HG02970 (cell line): Measurements from ENCODE around the gene RPS5.

Experiments used
- ATAC-seq: cut with Tn5 transposase; IDR thresholded peaks from one replicate; pipeline ENCODE4 v1.9.1; 2021; ENCODE audit warnings: mild to moderate bottlenecking, moderate library complexity, moderate number of reproducible peaks; ENCODE audit not compliant: unreplicated experiment, low FRiP score

Gene RPS5

DNA sequence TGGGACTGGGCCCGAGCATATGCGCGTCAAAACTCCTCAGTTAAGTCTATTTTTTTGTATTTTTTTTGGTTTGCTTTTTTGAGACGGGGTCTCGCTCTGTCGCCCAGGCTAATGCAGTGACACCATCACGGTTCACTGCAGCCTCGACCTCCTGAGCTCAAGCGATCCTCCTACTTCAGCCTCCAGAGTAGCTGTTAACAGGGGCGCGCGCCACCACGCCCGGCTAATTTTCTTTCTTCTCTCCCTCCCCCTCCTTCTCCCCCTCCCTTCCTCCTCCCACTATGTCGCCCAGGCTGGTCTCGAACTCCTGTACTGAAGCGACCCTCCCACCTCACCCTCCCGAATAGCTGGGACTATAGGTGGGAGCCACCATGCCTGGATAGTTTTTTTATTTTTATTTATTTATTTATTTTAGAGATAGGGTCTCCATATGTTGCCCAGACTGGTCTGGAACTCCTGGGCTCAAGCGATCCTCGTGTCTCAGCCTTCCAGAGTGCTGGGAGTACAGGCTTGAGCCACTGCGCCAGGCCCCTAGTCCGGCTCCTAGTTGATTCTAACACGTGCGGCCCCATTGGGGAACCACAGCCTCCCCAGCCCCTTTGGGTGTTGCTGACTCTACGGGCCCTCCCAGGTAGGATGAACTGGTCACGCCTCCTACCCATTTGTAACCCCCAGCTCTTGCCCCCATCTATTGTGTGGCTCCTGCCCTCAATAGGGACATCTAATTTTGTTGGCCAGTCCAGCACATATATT lies 5.4 kb upstream of the RPS5 start:
- ATAC-seq: no peak

DNA sequence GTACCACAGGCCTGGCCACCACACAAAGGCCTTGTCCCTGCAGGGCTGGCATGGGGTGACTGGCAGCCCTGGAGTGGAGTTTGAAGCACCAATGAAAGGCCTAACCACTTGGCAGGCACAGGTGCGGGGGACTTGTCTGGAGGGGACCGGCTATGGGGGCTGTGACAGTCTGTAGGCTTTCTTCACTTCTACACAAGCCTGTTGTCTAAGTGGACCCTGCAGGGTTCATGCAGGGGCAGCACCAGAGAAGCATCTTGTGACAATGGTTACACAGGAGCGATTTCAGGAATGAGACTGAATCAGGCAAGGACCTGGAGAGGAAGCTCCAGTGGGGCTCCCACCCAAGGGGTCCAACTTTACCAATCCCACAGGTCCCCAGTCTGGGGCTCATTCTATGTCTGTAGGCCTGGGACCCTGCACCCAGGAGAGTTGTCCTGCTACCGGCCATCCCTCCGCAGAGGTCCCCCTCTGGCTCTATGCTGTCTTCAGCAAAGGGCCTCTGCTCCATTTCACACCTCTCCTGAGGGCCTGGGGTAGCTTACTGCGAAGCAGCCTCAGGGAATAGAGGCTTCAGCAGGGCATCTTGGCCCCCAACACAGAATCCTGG lies 4.0 kb upstream of the RPS5 start:
- ATAC-seq: no peak

DNA sequence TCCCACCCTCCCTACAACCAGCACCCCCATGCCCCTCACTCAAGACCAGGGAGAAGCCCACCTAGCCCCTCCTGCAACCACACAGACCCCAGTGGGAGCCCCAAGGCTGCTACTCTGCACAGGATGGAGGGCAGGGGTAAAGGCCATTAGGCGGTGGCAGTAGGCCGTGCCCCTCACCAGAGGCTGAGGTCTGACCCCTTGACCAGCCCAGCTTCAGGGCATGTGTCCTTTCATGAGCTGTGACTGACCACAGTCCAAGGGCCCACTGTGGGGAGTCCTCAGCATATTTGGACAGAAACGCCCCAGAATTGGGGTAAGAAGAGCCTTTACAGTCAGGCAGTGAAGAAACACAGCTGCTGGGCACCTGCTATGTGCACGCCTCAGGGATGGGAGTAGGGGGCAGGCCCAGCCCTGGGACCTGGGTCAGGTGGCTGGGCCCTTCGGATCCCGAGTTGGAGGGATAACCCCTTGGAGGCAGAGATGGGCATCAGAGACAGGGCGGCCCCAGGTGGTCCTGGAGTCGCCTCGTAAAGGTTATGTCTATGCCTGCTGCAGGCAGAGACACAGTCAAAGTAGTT lies 1.7 kb upstream of the RPS5 start:
- no peak for ATAC-seq

DNA sequence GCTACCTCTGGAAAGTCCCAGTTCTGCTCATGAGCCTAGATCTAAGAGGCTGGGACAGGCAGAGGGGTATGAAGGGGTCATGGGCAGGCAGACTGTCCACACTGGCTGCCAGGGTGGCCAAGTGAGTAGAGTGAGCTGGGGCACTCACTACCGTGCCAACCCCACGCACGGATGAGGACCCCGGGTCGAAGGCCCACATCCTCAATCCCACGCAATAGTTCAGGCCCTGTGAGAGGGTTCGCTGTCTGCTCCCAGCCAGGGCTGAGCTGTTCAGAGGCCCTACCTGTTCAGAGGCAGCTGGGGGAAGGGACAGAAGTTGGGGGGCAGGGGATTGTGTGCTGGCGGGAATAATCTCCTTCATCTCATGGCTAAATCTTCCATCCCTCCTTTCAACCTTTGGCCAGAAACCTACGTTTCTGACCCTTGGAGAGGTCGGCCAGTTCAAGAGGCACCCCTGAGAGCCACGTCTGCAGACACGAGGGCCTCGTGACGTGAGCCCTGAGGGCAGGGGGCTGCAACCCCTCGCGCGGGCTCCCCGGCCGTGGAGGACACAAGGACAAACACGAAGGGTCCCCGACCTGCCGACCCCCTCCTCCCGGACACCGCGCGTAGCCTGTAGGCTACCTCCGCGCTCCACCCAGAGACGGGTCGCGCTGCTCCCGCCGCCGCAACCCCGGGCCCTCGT lies 1.0 kb upstream of the RPS5 start:
- no peak for ATAC-seq

DNA sequence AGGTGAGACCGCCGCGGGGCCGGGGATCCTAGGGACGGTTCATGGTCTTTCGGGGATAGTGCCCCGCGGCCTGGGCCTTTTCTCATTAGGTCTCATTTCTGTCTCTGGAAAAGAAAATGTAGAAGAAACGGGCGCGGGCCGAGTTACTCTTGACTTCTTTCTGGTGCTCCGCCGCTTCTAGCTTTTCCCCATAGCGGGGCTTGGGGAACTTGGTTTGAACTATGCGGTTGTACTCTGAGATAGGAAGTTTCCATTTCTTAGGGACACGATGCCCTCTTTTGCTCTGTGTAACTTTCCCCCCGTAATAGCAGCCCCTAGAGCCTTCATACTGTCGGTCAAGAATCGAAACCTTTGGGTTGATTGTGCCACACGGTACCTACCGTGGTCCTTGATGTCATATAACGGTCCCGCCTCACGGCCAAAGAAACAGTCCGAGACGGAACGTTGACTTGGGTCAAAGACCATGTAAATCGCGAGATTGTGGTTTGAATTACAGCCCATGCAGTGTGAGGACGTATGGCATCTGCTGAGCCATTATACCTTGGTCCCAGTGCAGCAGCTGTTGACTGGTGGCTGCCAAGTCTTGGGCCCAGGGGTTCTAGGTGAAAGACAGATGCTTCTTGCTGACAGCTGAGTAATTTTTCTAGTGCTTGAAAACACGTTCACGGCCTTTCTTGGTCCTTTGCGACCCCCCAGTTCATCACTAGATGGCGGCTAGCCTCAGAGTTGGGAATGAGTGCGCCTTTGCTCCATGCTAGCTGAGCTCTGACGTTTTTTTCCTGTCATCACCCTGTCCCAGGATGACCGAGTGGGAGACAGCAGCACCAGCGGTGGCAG lies 487 bp downstream of the RPS5 start:
- peak; percentile 5 for ATAC-seq

DNA sequence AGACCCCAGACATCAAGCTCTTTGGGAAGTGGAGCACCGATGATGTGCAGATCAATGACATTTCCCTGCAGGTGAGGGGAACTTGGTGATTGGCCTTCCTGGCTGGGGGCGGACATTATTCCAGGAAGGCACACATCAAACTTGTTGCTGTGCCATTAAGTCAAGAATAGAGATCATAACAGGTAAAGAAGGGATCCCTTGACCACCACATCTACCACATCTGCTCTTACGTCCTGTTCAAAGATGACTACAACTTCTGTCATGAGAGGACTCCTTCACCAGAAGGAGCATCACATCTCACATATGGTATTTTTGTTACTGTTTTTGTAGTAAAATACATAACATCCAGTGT lies 1.1 kb downstream of the RPS5 start:
- ATAC-seq: no peak

DNA sequence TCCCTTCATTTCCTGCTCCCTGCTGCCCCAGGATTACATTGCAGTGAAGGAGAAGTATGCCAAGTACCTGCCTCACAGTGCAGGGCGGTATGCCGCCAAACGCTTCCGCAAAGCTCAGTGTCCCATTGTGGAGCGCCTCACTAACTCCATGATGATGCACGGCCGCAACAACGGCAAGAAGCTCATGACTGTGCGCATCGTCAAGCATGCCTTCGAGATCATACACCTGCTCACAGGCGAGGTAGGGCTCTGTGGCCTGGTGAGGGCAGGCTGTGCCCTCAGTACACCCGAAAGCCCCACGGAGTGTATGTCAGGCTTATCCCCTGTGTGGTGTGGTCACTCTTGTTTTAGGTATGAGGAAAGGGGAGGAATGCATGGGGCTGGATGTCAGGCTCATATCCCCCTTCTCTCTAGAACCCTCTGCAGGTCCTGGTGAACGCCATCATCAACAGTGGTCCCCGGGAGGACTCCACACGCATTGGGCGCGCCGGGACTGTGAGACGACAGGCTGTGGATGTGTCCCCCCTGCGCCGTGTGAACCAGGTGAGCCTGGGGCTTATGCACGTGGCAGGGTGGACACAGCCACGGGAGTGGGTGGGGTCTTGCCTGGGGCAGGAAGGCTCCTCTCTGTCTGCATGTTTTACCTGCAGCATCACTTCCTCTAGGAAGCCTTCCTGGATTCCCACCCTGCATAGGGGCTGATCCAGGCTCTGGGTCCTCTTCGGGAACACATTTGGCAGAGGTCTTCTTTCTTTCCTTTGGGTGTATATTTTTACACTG lies 6.1 kb downstream of the RPS5 start:
- ATAC-seq: no peak

DNA sequence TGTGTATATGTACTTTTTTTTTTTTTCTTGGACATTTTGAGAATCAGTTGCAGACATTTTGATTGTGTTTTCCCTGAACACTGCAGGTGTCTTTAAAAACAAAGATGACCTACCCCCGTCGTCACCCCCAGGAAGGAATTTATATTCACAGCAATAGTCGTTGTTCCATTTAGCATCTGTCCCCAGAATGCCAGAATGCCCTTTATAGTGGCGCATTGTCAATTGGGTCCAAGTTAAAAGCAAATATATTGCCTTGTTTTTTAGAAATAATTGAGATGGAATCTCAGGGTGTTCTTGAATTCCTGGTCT lies 6.6 kb downstream of the RPS5 start:
- no peak for ATAC-seq

DNA sequence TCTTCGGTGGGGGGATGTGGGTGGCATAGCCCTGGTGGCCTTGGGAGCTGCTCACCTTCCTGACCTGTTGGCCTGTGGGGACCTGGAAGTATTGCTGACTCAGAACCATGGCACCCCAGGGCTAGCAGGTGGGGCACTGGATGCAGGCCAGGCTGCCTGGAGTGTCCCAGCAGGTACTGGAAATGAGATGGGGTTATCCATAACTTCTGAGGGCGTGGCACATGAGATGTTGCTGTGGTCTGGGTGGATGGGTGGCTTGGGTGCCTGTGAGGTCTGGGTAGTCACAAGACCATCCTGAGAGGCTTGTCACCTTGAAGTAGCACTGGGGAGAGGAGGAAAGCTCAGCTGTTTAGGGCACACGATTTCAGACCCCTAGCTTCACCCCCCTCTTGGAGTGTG lies 7.8 kb downstream of the RPS5 start:
- ATAC-seq: no peak

DNA sequence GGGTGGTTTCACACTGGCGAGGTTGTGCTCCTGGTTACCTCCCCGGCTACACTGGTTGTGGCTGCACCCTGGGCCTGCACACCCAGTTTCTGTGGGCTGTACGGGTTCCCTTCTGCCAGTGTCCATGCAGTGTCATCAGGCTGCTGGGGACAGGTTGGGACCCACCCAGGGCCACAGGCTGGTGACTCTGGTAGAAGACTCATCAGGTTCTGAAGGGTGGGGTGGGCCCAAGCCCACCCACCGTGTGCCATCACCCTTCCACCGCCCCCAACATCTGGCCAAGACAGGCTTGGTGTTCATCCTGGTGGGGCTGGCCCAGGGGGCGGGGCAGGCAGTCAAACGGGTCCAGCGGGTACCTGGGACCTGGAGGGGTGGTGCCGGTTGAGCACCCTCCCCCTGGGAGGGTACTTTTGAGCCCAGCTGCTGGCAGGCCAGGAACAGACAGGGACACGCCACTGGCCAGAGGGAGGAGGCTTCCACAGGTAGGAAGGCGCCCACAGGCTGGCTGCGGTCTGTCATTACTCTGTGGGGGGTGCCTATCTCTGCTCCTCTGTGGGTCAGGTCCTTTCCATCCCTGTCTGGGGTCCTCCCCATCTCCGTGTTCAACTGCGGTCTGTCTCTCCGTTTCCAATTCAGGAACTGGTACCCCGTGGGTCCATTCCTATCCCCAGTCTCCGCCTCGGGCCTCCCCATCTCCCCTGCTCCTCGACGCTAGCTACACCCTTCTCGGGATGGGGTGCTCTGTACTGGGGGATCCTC lies 8.3 kb downstream of the RPS5 start, which contains the start of gene RNF225:
TSS of gene RNF225 (plus strand) at position 437 of the 759 bp plus-strand sequence. CDS start 434 bp downstream, outside the sequence.
- no peak for ATAC-seq

DNA sequence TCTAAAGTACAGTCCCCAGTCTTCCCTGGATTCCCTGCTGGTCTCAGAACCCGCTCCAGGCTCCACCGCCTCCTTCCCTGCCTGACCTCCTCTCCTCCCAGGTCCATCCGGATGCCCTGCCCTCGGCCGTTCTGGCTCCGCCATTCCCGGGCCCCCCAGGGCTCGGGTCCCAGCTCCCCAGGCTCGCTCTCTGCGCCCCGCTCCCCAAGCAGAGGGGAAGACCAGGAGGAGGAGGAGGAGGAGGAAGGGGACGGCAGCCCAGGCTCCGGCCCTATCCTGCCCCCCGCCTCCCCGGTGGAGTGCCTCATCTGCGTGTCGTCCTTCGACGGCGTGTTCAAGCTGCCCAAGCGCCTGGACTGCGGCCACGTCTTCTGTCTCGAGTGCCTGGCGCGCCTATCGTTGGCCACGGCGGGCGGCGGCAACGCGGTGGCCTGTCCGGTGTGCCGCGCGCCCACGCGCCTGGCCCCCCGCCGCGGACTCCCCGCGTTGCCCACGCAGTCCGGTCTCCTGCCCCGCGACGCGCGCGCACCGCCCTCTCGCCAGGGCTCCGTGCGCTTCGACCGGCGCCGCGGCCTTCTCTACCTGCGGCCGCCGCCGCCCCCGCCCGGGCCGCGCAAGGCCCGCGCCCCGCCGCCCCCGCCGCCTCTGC lies 9.0 kb downstream of the RPS5 start:
- no peak for ATAC-seq

DNA sequence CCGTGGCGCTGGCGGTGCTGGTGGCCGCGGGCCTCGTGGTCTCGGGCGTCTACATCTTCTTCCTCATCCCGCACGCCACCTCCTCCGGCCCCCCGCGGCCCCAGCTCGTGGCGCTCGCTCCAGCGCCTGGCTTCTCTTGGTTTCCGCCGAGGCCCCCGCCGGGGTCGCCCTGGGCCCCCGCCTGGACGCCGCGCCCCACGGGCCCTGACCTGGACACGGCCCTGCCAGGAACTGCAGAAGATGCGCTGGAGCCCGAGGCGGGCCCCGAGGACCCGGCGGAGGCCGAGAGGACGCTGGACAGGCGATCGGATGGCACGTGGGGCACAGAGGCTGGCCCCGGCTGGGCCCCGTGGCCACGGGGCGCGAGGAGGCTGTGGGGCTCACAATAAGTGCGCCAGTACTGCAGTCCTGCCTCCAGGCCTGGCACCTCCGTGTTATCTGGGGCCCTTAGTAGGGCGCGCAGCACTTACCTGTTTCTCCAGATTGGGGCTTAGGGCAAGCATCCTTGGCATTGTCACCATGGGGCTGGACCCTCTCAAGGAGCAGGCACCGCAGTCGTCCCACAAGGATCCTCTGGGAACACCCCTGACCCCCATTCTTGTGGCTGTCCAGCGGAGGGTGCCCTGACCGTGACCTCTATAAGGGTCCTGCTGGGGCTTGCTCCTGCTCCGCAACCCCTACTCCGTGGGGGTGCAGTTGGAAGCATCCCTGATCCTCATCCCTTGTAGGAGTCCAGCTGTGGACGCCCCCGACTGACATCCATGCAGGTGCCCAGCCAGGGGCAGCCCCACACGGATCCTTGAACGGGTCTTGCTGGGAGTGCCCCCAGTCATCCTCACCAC lies 9.8 kb downstream of the RPS5 start:
- no peak for ATAC-seq

DNA sequence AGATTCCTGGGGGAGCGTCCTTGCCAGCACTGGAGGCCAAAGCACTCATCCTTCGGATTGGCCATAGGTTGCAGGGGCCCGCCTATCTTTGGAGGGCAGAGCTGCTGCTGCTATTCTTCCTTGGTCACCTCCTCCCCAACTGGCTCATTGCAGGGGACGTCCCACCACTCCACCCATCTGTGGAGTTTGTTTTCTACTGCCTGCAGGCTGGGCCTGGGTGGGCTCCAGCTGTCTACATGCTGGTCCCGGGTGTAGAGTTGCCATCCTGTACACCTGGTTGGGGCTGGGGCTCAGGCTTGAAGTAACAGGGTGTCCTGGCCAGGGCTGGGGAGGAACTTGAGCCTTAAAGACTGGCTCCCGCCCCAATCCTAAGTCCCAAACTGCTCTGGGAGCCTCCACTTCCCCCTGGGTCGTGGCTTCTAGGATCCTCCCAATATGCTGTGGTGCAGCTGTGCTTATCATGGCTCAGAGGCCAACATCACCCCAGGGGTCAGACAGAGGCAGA lies 10.5 kb downstream of the RPS5 start:
- no peak for ATAC-seq

DNA sequence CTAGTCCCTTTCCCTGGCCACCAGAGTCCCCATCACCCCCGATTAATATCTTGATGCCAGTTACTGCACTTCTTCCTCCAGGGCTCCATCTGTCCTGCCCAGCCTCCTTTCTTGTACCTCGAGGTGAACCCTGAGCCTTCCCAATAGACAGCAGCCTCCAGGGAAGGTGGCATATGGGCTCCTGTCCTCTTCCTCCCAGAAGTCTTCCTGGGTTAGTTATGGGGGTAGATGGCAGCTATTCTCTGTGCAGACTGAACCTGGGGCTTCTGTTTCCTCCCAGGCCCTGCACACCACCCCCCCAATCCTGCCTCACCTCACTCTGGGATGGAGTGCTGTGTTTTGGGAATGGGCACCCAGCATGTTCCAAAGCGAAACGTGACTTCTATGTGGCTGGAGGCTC lies 11.0 kb downstream of the RPS5 start:
- ATAC-seq: no peak

DNA sequence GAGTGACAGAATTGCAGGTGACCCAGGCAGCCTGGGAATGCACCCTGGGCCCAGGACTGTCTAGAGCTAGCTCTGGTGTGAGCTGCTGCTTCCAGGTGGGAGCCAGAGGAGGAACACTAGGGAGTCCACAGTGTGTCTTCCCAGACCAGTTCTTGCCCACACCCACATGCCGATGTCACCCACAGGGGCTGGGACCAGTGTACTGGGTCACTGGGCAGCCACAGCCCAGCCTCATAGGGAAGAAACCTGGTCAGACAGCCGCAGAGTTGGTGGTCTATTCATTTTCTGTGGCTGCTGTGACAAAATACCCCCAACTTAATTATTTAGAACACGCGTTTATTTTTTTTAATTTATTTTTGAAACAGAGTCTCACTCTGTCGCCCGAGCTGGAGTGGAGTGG lies 11.5 kb downstream of the RPS5 start:
- ATAC-seq: no peak

DNA sequence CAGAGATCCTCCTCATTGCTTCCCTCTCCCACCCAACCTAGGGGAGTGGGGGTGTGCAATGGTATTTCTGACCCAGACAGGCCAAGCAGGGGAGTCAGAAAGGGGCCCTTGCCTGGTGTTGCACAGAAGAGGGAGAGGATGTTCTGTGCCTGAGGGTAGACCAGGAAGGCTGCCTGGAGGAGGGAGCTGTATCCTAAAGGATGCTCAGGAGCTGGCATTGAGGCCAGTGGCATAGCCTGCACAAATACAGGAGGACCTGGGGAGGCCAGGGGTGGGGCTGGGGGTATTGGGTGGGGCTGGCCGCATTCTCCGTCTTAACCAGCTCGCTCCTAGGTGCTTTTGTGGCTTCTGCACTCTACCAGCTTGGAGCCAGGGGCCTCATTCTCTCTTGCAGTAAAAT lies 12.8 kb downstream of the RPS5 start:
- no peak for ATAC-seq

DNA sequence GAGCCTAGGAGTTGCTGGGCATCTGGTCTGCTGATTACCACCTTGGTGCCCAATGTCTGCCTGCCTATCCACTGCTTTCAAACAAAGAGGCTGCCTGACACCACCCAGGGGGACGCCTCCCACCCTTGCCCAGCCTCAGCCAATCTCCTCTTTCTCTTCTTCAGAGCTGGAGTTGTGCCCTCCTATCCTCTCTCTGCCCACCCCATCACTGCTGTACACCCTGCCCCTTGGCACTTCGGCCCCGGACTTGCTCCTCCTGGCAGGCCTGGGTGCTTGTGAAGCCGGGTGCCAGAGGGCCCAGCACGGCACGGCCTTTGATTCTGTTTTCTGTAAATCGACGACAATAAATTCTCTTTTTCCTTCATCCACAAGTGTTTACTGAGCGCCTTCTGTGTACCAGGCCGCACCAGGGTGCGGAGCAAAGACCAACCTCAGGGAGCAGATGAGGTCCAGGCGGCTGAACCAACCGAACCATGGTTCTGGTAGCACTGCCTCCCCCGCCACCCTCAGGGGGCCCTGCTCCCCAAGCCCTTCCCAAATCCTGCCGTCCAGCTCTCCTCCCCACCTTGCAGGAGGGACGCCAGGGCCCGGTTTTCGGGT lies 13.3 kb downstream of the RPS5 start:
- ATAC-seq: no peak
